Astrocyte of the cerebellum (primary cell): ENCODE data around the gene USP31.

Experiments used
- DNase-seq: peaks from one replicate; pipeline ENCODE4 v3.0.0-alpha.2; 2011; ENCODE audit warnings: low read depth
- H3K4me3 ChIP-seq: 2 replicates; pipeline ENCODE4 v1.5.1; 2011; ENCODE audit warnings: mild to moderate bottlenecking, low read depth, low read length, moderate library complexity
- CTCF ChIP-seq: IDR thresholded peaks from 2 replicates; pipeline ENCODE4 v1.5.1; 2012; ENCODE audit warnings: low read length, low read depth, moderate library complexity, mild to moderate bottlenecking; ENCODE audit errors: missing control alignments
- in situ Hi-C: cut with HindIII; loops from 2 replicates; pipeline ENCODE4 v1.10.0; 2017; ENCODE audit warnings: low sequenced_read_pairs

USP31 gene

DNA sequence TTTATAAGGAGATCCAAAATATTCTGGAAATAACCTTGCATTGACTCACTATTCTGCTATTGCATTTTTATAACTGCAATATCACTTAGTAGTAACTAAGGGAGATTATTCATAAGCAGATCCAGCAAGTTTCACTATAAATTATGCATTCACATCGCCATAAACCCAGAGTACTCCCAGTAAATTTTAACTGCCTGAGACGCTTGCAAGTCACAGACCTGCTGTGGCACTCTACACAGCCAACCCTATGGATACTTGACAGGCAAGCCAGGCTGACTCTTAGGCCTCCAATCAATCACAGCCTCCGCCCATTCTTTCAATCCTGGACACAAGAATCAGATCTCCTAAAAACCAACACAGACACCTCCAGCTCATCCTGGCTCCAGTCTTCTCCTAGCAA, 28.2 kb downstream of the USP31 start:
- H3K4me3 ChIP-seq = no peak overlapping the region
- in situ Hi-C loops = no loop called here
- TF ChIP-seq CTCF = no peak
- no peak for DNase-seq

DNA sequence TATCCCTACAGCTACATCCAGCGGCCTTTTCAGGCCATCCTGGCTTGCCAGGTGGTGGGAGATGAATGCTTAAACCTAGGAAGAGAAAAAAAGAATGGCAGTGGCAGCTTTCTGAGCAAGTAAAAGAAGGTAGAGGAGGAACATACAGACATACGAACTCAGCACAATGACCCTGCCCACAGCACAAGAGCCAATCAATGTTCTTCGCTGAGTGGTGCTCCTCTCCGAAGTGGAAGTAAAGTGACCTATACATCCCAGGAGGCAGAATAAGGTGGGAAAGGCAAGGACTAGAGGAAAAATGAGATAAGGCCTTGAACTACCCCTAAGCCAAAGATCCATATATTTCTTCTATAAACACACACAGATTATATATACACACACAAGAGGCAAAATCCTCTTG, 28.7 kb downstream of the USP31 start:
- TF ChIP-seq CTCF = no peak
- no peak overlapping the region for H3K4me3 ChIP-seq
- in situ Hi-C loops = no loop called here
- no peak for DNase-seq

DNA sequence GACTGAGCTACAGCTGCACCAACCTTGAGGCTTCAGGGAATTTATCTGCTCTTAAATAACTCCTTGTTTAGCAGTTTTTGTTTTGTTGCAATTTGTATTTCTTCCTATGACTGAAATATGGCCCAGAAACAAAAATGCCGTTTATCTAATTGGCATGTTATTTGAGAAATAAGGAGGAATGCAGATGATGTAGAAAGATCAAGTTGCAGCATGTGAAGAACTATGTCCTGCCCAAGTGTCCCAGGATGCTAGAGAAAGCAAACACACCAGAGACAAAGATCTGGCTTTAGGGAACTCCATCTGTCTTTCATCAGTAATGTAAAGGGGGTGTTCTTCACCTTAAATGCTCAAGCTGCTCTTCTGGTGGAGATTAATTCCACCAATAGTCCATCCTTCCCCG, 29.7 kb downstream of the USP31 start:
- no peak for TF ChIP-seq CTCF
- in situ Hi-C loops = no loop called here
- no peak for DNase-seq
- no peak overlapping the region for H3K4me3 ChIP-seq

DNA sequence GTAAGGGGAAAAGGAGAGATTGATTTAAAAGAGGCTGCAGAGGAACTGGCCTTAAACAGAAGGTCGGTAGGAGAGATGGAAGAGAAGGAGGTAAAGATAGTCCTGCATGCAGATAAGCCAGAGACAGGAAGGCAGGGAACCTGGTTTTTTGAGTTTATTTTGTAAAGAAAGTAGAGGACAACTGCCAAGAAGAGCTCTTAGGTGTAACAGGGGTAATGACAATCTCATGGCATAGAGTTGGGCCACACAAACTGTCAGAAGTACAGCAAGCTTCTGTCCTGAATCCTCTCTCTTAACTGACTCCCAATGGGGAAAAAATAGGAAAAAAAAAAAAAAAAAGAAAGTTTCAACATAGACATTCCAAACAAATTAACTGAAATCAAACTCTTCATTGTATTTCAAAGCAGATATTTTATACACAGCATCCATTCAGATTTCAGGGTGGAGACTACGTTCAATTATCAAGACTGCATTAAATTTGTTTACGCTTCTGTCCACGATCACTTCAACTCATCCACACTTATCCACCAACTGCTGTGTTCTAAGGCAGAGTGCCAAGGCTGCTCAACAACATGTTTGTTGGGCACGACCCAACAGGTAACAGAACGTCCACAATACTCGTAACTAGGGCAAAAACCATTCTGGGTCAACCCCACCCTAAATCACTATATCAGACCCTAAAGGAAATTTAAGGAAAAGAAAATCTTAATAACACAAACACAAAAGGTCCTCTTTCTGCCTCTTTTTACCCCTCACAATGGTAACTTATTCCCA, 34.9 kb downstream of the USP31 start:
- no peak for DNase-seq
- no peak for TF ChIP-seq CTCF
- H3K4me3 ChIP-seq = no peak overlapping the region
- in situ Hi-C loops = no loop called here

DNA sequence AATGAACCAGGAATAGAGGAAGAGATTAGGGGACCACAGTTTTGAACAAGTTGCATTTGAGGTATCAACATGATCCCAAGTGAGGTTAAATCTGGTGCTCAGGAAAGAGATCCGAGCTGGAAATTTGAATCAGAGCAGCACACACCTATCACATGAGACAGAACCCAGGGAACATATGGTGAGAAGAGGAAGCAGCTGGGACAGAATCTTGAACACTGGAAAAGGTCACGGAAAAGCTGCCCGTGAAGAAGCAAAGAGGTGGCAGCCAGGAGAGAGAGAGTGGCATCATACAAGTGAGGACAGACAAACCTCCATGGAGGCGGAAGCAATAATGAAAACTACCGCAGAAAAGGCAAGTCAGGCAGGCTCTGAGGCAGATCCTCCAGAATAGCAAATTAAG, 36.1 kb downstream of the USP31 start:
- no peak for DNase-seq
- TF ChIP-seq CTCF = no peak
- in situ Hi-C loops = no loop called here
- H3K4me3 ChIP-seq = no peak overlapping the region

DNA sequence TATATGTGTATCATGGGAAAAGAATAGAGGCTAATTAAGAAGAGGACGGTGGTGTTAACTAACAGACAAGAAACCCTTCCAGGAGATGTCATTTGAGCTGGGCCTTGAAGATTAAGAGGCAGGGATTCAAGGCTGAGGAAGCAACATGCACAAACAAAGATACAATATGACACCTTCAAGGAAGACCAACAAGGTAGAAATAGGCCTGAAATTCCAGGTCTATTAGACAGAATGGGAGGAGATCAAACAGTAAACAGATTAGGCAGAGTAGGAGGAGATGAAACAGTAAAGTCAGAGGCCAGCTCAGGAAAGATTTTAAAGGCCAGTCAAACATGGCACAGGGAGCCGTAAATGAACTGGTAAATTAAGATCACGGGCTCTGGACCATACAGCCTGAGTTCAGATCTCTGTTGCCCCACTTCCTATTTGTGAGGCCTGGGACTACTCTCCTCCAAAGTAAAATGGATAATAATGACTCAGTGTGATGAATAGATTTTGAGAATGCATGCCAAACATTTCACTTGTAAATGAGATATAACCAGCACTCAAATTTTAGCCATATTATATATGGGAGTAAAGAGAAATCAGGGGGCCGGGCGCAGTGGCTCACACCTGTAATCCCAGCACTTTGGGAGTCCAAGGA, 38.9 kb downstream of the USP31 start:
- no peak for TF ChIP-seq CTCF
- no peak overlapping the region for H3K4me3 ChIP-seq
- no peak for DNase-seq
- in situ Hi-C loops = no loop called here
